Neural cell (in vitro differentiated cells): ENCODE measurements around the gene FAXDC2. TPM values are rescaled to one million over a fixed set of nuclear protein-coding genes. Genes with fewer than 3 reads are reported as not detected.

Experiments
- H2AFZ ChIP-seq: fragments of 200-600, 300-800 bp; sonication (generic), shearing (Covaris generic); 2 replicates; pipeline ENCODE4 v1.6.0; 2014; ENCODE audit warnings: low read depth, mild to moderate bottlenecking, antibody characterized with exemption, low read length, moderate library complexity
- H3F3A ChIP-seq: fragments of 200-600 bp; shearing (Covaris generic); 2 replicates; pipeline ENCODE4 v1.6.1; 2016; ENCODE audit warnings: mild to moderate bottlenecking, moderate library complexity, mixed read lengths, antibody characterized with exemption, low read length; ENCODE audit not compliant: insufficient read depth, poor library complexity, severe bottlenecking
- H3K27ac ChIP-seq: fragments of 200-600, 300-800 bp; sonication (generic), shearing (Covaris generic); 2 replicates; pipeline ENCODE4 v1.5.1; 2014; ENCODE audit warnings: mild to moderate bottlenecking, low read length, moderate library complexity
- H3K27me3 ChIP-seq: fragments of 300-800, 200-600 bp; sonication (generic), shearing (Covaris generic); 2 replicates; pipeline ENCODE4 v1.6.0; 2014; ENCODE audit warnings: mild to moderate bottlenecking, low read depth, low read length, moderate library complexity; ENCODE audit not compliant: insufficient read depth
- H3K36me3 ChIP-seq: fragments of 300-800, 200-600 bp; sonication (generic), shearing (Covaris generic); 2 replicates; pipeline ENCODE4 v1.5.1; 2014; ENCODE audit warnings: mild to moderate bottlenecking, antibody characterized with exemption, low read length, moderate library complexity; ENCODE audit not compliant: insufficient read depth
- H3K4me2 ChIP-seq: fragments of 300-800, 200-600 bp; sonication (generic), shearing (Covaris generic); 2 replicates; pipeline ENCODE4 v1.6.0; 2014; ENCODE audit warnings: mild to moderate bottlenecking, low read length
- H3K4me3 ChIP-seq: fragments of 300-800, 200-600 bp; sonication (generic), shearing (Covaris generic); 2 replicates; pipeline ENCODE4 v1.5.1; 2014; ENCODE audit warnings: mild to moderate bottlenecking, low read length, moderate library complexity
- H3K79me2 ChIP-seq: fragments of 200-600 bp; shearing (Covaris generic); replicated peaks from 2 replicates; pipeline ENCODE4 v1.6.0; 2014; ENCODE audit warnings: mild to moderate bottlenecking, low read length, moderate library complexity; ENCODE audit not compliant: insufficient read depth
- H3K9ac ChIP-seq: fragments of 300-800, 200-600 bp; sonication (generic), shearing (Covaris generic); 2 replicates; pipeline ENCODE4 v1.6.1; 2016; ENCODE audit warnings: mild to moderate bottlenecking, low read length, mixed read lengths
- H3K9me2 ChIP-seq: fragments of 200-600 bp; shearing (Covaris generic); 2 replicates; pipeline ENCODE4 v1.6.1; 2016; ENCODE audit warnings: mild to moderate bottlenecking, low read length, mixed read lengths; ENCODE audit not compliant: insufficient read depth
- H3K9me3 ChIP-seq: fragments of 200-600, 300-800 bp; sonication (generic), shearing (Covaris generic); 2 replicates; pipeline ENCODE4 v1.6.1; 2016; ENCODE audit warnings: mild to moderate bottlenecking, mixed run types, low read length, moderate library complexity, mixed read lengths
- H4K20me1 ChIP-seq: fragments of 200-600 bp; shearing (Covaris generic); 2 replicates; pipeline ENCODE4 v1.6.1; 2016; ENCODE audit warnings: mild to moderate bottlenecking, mixed run types; ENCODE audit not compliant: insufficient read depth
- EP300 ChIP-seq: fragments of 450-650 bp; conservative IDR thresholded peaks from 2 replicates; pipeline ENCODE4 v1.6.1; 2014; ENCODE audit warnings: antibody characterized with exemption, mild to moderate bottlenecking, moderate library complexity; ENCODE audit not compliant: poor library complexity, severe bottlenecking
- EZH2 ChIP-seq: fragments of 200-600, 300-800 bp; shearing (Covaris generic), sonication (generic); IDR thresholded peaks from 2 replicates; pipeline ENCODE4 v1.6.1; 2014; ENCODE audit warnings: antibody characterized with exemption, low read length, borderline replicate concordance, mild to moderate bottlenecking; ENCODE audit not compliant: insufficient read depth, poor library complexity, severe bottlenecking
- MXI1 ChIP-seq: fragments of 450-650 bp; conservative IDR thresholded peaks from 2 replicates; pipeline ENCODE4 v1.6.1; 2014; ENCODE audit warnings: antibody characterized with exemption, mild to moderate bottlenecking; ENCODE audit not compliant: poor library complexity, severe bottlenecking
- POLR2AphosphoS5 ChIP-seq: IDR thresholded peaks from 2 replicates; pipeline ENCODE4 v1.6.1; 2012
- RAD21 ChIP-seq: fragments of 450-650 bp; conservative IDR thresholded peaks from 2 replicates; pipeline ENCODE4 v1.6.1; 2014; ENCODE audit warnings: antibody characterized with exemption, mild to moderate bottlenecking, moderate library complexity
- SMC3 ChIP-seq: fragments of 450-650 bp; conservative IDR thresholded peaks from 2 replicates; pipeline ENCODE4 v1.6.1; 2014; ENCODE audit warnings: antibody characterized with exemption, mild to moderate bottlenecking, moderate library complexity; ENCODE audit not compliant: poor library complexity
- TAF1 ChIP-seq: IDR thresholded peaks from 2 replicates; pipeline ENCODE4 v1.6.1; 2012; ENCODE audit warnings: low read depth
- polyA plus RNA-seq: library from polyadenylated mRNA; depleted of rRNA; stranded (reverse); fragments of >200 nt; gene quantifications from 2 replicates; pipeline ENCODE4 v1.2.3, GENCODE V29; 2014
- TF ChIP-seq, protein P1 (sequence below): IDR thresholded peaks from 2 replicates; pipeline ENCODE4 v1.6.1; 2012; ENCODE audit warnings: borderline replicate concordance
- TF ChIP-seq, protein P2 (sequence below): fragments of 450-650 bp; IDR thresholded peaks from 2 replicates; pipeline ENCODE4 v1.5.1; 2014; ENCODE audit warnings: antibody characterized with exemption, mild to moderate bottlenecking, moderate library complexity; ENCODE audit not compliant: poor library complexity, severe bottlenecking

FAXDC2 gene
- polyA plus RNA-seq, 1 donor from 2014 or later, result 0.12 TPM

DNA sequence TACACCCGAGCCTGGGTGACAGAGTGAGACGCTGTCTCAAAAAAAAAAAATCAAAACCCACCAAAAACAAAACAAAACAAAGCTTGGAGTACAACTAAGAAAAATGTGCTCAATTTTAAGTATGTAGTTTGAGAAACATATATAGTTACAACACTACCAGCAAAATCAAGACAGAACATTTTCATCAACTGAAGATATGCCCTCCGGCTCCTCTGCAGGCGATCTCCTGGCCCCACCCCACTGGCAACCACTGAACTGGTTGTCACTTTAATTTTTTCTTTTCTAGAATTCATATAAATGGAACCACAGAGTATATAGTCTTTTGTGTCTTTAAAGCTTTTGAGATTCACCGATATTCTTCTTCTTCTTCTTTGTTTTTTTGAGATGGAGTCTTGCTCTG is 43.0 kb upstream of the FAXDC2 start:
- Histone ChIP-seq H3K9me3 (no peaks in the 10 kb centered on the region), H3K9me2 (no peaks in the 10 kb centered on the region), H3K27ac (no peak overlapping the region), H3F3A (no peaks in the 10 kb centered on the region), H3K9ac (no peak overlapping the region), H3K4me3 (no peak overlapping the region), H4K20me1 (no peaks in the 10 kb centered on the region), H3K36me3 (no peaks in the 10 kb centered on the region), H2AFZ (no peak overlapping the region), H3K27me3 (no peaks in the 10 kb centered on the region), H3K4me2 (no peak overlapping the region), H3K79me2 (no peaks in the 10 kb centered on the region)
- no peak for TF ChIP-seq EZH2
- TF ChIP-seq, protein P1, sequence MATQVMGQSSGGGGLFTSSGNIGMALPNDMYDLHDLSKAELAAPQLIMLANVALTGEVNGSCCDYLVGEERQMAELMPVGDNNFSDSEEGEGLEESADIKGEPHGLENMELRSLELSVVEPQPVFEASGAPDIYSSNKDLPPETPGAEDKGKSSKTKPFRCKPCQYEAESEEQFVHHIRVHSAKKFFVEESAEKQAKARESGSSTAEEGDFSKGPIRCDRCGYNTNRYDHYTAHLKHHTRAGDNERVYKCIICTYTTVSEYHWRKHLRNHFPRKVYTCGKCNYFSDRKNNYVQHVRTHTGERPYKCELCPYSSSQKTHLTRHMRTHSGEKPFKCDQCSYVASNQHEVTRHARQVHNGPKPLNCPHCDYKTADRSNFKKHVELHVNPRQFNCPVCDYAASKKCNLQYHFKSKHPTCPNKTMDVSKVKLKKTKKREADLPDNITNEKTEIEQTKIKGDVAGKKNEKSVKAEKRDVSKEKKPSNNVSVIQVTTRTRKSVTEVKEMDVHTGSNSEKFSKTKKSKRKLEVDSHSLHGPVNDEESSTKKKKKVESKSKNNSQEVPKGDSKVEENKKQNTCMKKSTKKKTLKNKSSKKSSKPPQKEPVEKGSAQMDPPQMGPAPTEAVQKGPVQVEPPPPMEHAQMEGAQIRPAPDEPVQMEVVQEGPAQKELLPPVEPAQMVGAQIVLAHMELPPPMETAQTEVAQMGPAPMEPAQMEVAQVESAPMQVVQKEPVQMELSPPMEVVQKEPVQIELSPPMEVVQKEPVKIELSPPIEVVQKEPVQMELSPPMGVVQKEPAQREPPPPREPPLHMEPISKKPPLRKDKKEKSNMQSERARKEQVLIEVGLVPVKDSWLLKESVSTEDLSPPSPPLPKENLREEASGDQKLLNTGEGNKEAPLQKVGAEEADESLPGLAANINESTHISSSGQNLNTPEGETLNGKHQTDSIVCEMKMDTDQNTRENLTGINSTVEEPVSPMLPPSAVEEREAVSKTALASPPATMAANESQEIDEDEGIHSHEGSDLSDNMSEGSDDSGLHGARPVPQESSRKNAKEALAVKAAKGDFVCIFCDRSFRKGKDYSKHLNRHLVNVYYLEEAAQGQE, result no peak
- no peak for TF ChIP-seq MXI1
- TF ChIP-seq, protein P2, sequence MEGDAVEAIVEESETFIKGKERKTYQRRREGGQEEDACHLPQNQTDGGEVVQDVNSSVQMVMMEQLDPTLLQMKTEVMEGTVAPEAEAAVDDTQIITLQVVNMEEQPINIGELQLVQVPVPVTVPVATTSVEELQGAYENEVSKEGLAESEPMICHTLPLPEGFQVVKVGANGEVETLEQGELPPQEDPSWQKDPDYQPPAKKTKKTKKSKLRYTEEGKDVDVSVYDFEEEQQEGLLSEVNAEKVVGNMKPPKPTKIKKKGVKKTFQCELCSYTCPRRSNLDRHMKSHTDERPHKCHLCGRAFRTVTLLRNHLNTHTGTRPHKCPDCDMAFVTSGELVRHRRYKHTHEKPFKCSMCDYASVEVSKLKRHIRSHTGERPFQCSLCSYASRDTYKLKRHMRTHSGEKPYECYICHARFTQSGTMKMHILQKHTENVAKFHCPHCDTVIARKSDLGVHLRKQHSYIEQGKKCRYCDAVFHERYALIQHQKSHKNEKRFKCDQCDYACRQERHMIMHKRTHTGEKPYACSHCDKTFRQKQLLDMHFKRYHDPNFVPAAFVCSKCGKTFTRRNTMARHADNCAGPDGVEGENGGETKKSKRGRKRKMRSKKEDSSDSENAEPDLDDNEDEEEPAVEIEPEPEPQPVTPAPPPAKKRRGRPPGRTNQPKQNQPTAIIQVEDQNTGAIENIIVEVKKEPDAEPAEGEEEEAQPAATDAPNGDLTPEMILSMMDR, result no peak
- TF ChIP-seq POLR2AphosphoS5, result no peak
- no peak for TF ChIP-seq RAD21
- TF ChIP-seq TAF1, result no peak
- TF ChIP-seq SMC3, result no peak
- no peak for TF ChIP-seq EP300

DNA sequence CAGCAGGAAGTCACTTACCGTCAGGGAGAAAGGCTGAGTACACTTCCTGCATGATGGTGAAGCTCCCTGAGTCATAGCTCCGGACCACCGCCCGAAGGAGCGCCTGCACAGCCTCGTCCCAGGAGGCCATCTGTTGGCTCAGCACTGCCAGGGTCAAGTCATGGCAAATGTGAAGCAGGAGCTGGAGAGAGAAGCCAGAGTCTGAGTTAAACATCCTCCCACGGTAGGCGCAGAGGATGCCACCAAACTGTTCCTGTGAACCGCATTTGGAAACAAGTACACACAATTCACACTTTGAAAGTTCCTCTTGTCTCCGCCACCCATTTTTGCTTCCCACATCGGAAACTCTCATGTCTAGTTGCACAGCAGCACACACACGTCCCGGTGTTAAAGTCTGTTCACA is 42.0 kb upstream of the FAXDC2 start:
- no peaks in the 10 kb centered on the region for H4K20me1 ChIP-seq
- H3K9ac ChIP-seq, result no peak overlapping the region
- H3K27me3 ChIP-seq, result no peaks in the 10 kb centered on the region
- no peaks in the 10 kb centered on the region for H3K9me2 ChIP-seq
- no peak overlapping the region for H3K4me3 ChIP-seq
- no peaks in the 10 kb centered on the region for H3K9me3 ChIP-seq
- H3K36me3 ChIP-seq, result no peaks in the 10 kb centered on the region
- no peak overlapping the region for H3K27ac ChIP-seq
- H2AFZ ChIP-seq, result no peak overlapping the region
- no peak overlapping the region for H3K4me2 ChIP-seq
- no peak for TF ChIP-seq EZH2
- no peak for TF ChIP-seq POLR2AphosphoS5
- TF ChIP-seq SMC3, result no peak
- TF ChIP-seq EP300, result no peak
- no peak for TF ChIP-seq MXI1
- TF ChIP-seq, protein P2, result no peak
- TF ChIP-seq RAD21, result no peak
- TF ChIP-seq TAF1, result no peak
- TF ChIP-seq, protein P1, result no peak
- H3F3A ChIP-seq, result no peaks in the 10 kb centered on the region
- H3K79me2 ChIP-seq, result no peaks in the 10 kb centered on the region
